ENCODE measurements around the gene GLIPR1. TPM values are rescaled to one million over a fixed set of nuclear protein-coding genes. Genes with fewer than 3 reads are reported as not detected.
"Not testable (repeated sequence)": the region's sequence is repeated elsewhere in the genome, so short reads cannot be mapped to it uniquely, and the experiment has no call there.

The GLIPR1 gene
- total and polyA plus RNA-seq, 11 donors: 1.2 to 58.6 (median 7.2) TPM

GRCh38 chr12:75444429-75445136, 36.0 kb upstream of the GLIPR1 start:
- DNase-seq (no peak), ATAC-seq (peak in 3 of 4 donors; percentile 50 to 82 (median 72))
- Histone ChIP-seq H3K27me3 (no peaks in the 10 kb centered on the region), H3K36me3 (no peaks in the 10 kb centered on the region), H3K9me3 (peaks cover 0 to 11% (median 0%) of the 10 kb centered on the region in 12 donors), H3K27ac (no peak overlapping the region), H3K4me1 (peaks cover 0 to 2% (median 0%) of the 10 kb centered on the region in 12 donors), H3K4me3 (no peak overlapping the region)
- intact Hi-C loops (cut with DNase I): no loop called here
- WGBS, 4 donors: 66 to 84% (median 81%) methylated on average over 6 of the region's 6 CpGs
- no peak for TF ChIP-seq CTCF (IDR thresholded peaks at IDR 0.05)
- no peak for TF ChIP-seq POLR2A (IDR thresholded peaks at IDR 0.05)

- DNase-seq; ATAC-seq; intact Hi-C loops (cut with DNase I); H3K27me3 ChIP-seq; H3K4me1 ChIP-seq; H3K36me3 ChIP-seq; H3K4me3 ChIP-seq; H3K27ac ChIP-seq: not testable (repeated sequence)
- WGBS, 4 donors: 60 to 73% (median 65%) methylated on average over 7 of the region's 7 CpGs
- peaks cover 0 to 11% (median 0%) of the 10 kb centered on the region in 12 donors for H3K9me3 ChIP-seq
Measured at GRCh38 chr12:75445137-75445507, 35.4 kb upstream of the GLIPR1 start.

- Histone ChIP-seq H3K27me3 (no peaks in the 10 kb centered on the region), H3K27ac (no peak overlapping the region), H3K4me1 (peaks cover 0 to 2% (median 0%) of the 10 kb centered on the region in 12 donors), H3K9me3 (no peaks in the 10 kb centered on the region), H3K4me3 (no peak overlapping the region), H3K36me3 (no peaks in the 10 kb centered on the region)
- no peak for DNase-seq
- intact Hi-C loops (cut with DNase I): no loop called here
- no peak for ATAC-seq
- no peak for TF ChIP-seq POLR2A (IDR thresholded peaks at IDR 0.05)
- TF ChIP-seq CTCF (IDR thresholded peaks at IDR 0.05): no peak
Measured at GRCh38 chr12:75446857-75447256, 33.7 kb upstream of the GLIPR1 start.

- no peak for ATAC-seq
- DNase-seq: no peak
- no peaks in the 10 kb centered on the region for H3K9me3 ChIP-seq
- H3K27me3 ChIP-seq: no peaks in the 10 kb centered on the region
- H3K4me1 ChIP-seq: peaks cover 0 to 2% (median 0%) of the 10 kb centered on the region in 12 donors
- intact Hi-C loops (cut with DNase I): no loop called here
- 68 to 75% (median 70%) methylated on average over 4 of the region's 4 CpGs for WGBS, 4 donors
- H3K4me3 ChIP-seq: no peak overlapping the region
- no peaks in the 10 kb centered on the region for H3K36me3 ChIP-seq
- no peak overlapping the region for H3K27ac ChIP-seq
- TF ChIP-seq CTCF (IDR thresholded peaks at IDR 0.05): no peak
- TF ChIP-seq POLR2A (IDR thresholded peaks at IDR 0.05): no peak
Measured at GRCh38 chr12:75447691-75448393, 32.7 kb upstream of the GLIPR1 start.

Data from heart left ventricle (tissue), 16 donors.